CD4-positive, alpha-beta T cell treated with Interleukin-10 for 1 hour (primary cell): Measurements from ENCODE around the gene PSD.
"Not testable (repeated sequence)": the region's sequence is repeated elsewhere in the genome, so short reads cannot be mapped to it uniquely, and the experiment has no call there.

Experiments
- DNase-seq: peaks from one replicate; pipeline ENCODE4 v3.0.0-alpha.2; 2020

Gene PSD

DNA sequence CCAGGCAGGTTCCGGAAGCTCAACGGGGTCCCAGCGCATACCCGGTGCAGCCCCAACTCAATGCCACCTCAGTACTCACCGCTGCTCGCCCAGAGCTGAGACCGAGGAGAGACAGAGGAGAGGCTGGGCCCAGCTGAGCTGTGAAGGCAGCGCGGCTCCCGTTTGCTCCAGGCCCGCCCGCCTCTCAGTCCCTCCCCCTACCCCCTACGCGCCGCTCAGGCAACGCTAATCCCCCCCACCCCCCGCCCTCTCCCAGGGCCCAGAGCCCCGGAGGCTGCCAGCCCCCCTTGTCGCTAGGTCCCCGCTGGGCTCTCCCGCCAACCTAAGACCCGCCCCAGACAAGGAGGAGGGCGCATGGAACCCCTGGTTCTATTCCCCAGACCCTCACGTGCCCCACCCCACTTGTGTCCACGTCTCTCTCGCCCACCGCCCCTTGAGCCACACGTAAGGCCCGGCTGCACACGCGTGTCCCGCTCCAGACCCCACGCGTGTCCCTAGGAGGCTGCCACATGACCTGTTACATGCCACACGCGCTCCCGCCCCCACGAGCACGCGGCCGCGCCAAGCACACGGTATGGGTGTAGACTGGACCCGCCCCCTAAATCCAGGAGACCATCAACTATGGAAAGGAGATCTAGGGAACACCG lies at the start of gene PSD:
Gene PSD, minus strand, starts transcription at position 164 of the 647 bp plus-strand sequence. CDS start 1,747 bp downstream, outside the sequence.
- DNase-seq: no peak

DNA sequence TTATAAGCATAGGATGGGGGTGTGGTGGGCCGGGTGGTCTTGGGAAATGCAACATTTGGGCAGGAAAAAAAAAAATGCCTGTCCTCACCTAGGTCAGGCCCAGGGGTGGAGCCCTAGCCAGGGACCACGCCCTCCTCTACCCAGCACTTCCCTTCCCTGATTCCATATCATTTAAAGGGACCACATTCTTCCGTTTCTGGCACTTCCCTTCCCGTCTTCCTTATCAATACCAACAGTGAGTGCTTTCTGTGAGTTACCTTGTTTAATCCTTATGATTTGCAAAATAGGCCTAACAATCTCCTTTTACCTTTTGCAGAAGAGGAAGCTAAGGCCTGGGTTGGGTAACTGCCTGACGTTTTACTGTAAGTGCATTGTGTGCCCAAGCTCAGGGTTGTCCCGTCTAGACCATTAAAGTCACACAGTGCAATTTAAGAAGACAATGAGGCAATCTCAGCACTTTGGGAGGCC lies 49.4 kb upstream of the PSD start:
- no peak for DNase-seq

DNA sequence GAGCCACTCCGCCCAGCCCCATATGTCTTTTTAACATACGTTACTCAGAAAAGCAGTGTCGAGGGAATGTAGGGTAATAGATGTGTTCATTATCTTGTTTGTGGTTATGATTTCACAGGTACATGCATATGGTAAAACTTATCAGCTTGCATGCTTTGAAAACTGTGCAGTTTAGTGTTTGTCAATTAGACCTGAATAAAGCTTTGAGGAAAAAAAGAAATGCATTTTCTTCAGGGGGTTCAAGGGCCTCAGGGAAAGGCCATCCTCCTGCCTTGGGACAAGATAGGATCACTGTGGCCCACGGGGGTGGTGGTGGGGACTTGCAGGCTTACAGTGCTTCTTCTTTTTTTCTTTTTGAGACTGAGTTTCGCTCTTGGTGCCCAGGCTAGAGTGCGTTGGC lies 48.7 kb upstream of the PSD start:
- DNase-seq: no peak

DNA sequence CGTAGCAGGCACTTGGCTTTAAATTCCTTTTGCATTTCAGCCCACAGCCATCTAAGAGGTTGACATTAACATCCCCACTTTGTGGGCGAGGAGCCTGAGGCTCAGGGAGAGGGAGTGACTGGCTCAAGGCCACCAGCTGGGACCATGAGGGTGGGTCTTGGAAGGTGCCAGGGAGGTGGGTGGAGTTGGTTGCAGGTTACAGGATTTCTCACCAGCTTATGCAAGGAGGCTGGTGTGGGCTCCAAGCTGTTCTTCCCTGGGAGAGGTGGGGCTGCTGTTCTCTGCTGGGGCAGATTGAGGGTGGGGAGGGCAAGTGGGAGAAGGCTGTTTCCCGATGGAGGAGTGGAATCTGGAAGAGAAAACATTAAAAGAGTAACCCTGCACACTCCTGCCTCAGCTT lies 46.9 kb upstream of the PSD start:
- DNase-seq: no peak

DNA sequence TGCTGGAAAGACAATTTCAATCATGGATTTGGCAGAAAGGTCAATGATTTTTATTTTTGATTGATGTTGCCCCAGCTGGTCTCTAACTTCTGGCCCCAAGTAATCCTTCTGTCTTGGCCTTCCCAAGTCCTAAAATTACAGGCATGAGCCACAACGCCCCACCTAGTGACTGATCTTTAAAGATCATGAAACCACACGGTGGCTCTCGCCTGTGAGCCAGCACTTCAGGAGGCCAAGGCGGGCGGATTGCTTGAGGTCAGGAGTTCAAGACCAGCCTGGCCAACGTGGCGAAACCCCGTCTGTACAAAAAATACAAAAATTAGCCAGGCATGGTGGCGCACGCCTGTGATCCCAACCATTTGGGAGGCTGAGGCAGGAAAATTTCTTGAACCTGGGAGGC lies 45.4 kb upstream of the PSD start:
- no peak for DNase-seq

DNA sequence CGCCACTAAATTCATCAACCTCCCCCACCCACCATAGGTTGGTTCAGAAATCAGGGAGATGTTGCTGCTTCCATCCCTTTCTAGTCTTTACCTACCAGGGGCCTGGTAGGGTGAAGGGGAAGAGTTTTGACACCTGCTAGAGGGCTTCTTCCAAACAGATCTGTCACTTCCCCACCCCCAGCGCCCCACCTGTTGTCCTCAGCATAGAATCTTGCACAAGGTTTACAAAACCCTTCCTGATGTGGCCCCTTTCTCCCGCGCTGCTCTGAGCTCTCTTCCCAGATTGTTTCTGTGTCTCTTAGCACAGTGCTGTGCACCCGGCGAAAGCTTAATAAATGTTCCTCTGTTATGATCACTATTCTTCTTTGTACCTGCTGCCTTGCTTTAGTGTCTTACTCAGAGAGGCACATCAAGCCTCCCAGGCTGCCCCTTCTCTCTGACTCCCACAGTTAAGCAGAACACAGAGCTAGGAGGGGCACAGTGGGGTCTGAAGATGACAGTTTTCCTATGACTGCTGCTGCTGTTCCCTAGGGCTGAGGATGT lies 44.0 kb upstream of the PSD start:
- no peak for DNase-seq

DNA sequence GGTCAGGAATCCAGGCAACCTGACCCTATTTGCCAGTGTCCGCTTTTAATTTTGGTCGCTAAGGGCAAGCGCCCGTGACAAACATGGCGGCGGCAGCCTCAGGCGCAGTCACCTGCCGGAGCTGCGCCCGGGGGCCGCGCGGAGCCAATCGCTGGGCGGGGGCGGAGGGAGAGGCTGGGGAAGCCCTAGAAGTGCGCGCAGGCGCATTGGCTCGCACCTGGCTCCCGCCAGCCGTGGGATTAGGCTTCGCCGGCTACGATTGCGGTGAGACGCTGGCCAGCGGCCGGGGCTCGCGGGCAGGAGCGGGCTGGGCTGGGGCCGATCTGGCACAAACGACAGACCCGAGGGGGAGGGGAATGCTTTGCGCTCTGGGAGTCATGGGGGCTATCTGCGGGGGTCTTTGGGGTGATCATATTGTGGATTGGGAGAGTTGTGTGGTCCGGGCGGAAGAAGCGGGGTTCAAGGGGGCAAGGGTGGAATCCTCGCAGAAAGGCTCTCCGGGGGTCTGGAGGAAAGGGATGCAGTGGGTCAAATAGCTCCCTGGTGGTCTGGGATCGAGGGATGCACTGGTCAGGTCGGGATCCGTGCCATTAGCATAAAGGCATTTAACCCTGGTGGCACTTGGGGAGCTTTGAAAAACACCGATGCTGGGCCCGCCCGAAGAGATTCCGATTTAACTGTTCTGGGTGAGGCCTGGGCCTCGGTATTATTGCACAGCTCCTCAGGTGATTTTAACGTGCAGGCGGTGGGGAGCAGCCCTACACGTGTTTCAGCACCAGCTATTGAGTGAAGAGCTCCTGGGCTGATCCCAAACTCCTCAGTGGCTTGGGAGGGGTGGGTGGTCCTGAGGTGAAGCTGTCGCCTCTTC lies 42.8 kb upstream of the PSD start:
- peak; percentile 93 for DNase-seq

DNA sequence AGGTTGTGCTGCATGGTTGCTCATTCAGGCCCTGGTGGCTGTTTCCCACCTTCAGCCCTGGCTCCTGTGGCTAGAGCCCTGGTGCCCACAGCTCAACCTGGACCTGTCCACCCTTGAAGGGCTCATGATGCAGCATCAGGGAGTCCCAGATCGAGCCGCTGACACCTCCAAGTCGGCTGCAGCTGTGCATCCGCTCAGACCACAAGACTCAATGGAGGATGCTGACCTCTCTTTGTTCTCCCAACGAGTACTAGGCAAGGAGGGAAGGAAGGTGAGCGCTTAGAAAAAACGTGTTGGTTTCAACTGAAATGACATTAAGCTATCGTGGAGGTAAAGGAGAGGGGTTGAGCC lies 42.2 kb upstream of the PSD start:
- DNase-seq: no peak

DNA sequence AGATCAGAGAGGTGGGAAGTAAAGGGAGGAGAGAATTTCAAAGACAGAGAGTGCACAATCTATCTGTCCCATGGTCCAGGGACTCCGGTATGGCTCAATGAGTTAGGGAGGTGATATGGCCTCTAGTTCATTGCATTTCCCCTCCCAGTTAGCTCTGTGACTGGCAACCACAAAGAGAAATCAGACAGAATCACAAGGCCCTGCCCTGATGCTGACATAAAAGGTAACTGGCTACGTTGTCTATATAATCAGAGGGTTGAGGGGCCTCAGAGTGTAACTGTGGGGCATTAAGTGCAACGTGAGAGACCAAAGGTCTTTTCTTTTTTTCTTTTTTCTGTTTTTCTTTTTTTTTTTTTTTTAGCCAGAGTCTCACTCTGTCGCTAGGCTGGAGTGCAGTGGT lies 40.1 kb upstream of the PSD start:
- no peak for DNase-seq

DNA sequence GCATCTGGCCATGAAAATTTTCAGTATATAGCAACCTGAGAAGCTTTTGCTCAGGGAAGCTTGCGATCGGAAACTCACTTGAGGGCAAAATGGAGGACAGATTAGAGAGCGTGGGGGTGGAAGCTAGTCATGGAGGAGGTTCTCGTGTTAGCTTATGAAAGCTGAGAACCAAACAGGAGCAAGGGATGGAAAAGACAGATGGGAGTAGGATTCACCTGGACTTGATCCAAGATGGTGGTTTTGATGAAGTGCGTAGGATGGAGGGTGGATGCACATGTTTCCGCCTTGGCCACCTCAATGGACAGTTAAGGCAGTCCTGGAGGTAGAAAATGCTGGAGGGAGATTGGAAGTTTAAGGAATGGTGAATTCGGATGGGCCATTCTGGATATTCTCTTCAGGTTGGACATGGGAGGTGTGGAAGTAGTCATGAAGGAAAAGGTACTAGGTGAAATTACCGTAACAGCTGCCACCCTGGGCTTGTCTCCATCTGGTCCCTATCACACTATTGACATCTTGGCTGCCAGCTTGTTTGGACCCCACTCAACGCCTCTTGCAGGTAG lies 39.1 kb upstream of the PSD start:
- no peak for DNase-seq

DNA sequence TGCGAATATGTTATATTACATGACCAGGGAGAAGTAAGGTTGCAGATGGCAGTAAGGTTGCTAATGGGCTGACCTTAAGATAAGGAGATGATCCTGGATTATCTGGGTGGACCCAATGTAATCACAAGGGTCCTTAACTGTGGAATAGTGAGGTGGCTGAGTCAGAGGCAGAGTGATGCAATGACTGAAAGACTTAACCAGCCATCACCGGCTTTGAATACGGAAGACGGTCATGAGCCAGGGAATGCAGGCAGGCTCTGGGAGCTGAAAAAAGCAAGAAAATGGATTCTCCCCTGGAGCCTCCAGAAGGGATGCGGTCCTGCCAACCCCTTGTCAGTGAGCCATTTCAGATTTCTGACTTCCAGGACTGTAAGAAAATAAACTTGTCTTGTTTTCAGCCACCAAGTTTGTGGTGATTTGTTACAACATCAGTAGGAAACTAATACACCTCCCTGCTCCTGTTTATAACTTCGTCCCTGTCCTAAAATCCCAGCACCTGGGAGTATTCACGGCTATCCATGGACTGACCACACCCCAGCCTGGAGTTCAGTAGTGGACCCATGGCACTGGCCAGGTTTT lies 37.4 kb upstream of the PSD start:
- DNase-seq: no peak

DNA sequence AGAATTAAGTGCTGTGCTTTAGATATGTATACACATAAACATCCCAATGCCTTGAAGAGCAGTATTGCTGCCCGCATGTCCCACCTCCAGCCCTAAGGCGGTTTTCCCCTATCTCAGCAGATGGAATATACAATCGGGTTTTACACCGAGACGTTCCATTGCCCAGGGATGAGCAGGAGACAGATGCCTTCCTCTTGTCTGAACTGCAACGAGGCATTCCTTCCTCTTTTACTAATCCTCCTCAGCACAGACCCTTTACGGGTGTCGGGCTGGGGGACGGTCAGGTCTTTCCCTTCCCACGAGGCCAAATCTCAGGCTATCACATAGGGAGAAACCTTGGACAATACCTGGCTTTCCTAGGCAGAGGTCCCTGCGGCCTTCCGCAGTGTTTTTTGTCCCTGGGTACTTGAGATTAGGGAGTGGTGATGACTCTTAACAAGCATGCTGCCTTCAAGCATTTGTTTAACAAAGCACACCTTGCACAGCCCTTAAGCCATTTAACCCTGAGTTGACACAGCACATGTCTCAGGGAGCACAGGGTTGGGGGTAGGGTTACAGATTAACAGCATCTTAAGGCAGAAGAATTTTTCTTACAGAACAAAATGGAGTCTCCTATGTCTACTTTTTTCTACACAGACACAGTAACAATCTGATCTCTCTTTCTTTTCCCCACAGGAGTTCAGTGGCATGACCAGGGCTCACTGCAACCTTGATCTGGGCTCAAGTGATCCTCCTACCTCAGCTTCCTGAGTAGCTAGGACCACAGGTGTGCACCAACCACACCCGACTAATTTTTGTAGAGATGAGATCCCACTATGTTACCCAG lies 36.3 kb upstream of the PSD start:
- DNase-seq: not testable (repeated sequence)

DNA sequence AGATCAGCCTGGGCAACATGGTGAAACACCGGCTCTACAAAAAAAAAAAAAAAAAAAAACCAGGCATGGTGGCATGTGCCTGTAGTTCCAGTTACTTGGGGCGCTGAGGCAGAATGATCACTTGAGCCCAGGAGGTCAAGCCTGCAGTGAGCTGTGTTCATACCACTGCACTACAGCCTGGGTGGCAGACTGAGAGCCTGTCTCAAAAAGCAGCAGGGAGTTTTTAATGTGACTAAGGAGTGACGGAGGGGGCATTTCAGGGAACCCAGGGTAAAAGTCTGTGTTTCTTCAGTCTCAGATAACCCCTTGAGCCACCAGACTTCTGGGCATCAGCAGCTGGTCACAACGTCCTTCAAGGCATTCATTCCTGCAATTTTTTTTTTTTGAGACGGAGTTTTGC lies 34.9 kb upstream of the PSD start:
- no peak for DNase-seq

DNA sequence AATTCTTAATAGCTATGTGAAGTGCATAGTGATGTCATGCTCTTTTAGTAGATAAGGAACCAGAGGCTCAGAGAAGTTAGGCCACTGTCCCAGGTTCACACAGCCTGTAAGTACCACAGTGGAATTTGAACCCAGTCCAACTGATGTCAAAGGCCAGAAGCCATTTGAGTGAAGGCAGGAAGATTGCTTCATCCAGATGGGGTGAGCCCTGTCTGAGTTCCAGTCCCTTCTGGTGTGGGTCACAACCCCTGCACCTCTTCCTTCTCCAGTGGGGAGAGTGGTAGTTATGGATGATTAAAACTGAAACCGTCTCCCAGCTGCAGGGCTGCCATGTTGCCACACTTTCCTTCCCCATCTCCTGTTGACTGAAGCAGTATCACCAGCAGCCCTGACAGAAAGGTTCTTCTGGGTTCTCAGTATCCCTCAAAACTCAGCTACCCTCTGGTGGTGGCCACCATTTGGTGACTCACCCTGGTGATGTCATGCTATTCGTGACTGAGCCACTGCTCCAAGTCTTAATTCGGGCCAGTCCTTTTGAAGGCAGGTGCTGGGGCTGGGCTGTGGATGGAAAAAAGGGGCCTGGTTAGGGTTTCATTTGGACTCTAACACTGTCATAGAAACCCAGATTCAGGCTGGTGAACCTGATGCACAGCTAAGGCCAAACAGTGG lies 34.2 kb upstream of the PSD start:
- peak; percentile 39 for DNase-seq

DNA sequence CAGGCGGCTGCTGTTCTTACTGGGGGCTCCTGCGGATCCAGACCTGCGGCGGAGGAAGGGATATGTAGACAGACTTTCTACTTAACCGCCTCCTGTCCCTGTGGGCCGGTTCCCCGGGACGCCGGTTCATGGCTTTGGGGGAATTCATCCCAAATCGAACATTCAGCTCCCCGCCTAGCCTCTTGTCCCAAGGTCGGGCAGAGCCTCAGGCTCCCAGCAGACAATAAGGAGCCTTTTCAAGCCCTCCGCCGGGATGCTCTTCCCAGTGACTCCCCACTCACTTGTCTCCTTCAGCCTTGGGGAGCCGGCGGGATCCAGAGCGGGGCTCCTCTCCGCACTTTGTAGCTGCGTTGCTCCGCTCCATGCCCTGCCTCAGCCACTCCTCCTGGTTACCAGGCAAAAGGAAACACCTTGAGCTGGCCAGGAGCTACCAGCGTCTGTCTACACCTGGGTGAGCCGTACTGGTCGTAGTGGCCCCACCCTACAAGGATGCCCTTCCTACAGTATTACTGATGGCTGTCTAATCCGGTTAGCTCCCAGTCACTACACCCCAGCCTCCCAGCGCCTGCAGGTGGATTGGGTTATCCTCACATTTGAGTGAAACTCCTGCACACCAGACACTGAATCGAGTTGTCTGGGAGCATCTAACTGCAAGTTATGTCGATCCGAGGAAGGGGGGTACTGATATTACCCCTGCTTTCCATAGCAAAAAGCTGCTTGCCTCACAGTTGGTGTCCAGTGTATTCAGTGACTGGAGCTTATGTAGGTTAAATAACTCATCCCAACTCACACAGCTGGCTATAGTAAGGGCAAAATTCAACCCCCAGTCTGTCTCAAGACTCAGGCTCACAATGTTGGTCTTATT lies 32.8 kb upstream of the PSD start, which contains the start of gene C10orf95:
Gene C10orf95, minus strand, starts transcription at position 439 of the 865 bp plus-strand sequence. CDS start 450 bp downstream, outside the sequence.
- no peak for DNase-seq

DNA sequence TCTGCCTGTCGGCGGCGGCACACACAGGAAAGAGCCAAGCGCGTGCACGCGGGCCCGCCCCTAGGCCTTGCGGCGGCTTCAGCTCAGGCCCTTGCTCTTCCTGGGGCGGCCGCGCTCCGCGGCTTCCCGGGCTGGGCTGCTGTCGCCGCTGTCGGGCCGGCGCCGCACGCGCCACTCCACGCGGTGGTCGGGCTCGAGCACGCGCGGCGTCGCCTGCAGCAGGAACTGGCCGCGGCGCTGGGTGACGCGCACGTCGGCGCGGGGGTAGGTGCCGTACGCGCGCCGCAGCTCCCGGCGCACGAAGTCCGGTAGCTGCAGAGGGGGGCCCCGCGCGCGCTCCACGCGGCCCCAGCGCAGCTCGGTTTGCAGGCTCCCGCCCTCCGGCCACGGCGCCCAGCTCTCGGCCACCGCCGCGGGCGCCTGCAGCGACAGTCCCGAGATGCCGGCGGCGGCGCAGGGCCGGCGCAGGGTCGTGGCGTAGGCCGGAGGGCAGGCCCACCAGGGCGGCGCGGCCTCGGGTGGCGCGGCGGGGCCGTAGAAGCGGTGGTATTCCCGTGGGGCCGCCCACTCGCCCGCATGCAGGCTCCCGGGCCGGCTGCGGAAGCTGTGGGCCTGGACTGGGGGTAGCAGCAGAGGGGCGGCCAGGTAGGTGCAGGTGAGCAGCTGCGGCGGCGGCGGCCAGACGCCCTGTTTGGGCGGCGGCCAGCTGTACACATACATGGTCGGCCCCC lies 32.0 kb upstream of the PSD start:
- DNase-seq: peak; percentile 93

DNA sequence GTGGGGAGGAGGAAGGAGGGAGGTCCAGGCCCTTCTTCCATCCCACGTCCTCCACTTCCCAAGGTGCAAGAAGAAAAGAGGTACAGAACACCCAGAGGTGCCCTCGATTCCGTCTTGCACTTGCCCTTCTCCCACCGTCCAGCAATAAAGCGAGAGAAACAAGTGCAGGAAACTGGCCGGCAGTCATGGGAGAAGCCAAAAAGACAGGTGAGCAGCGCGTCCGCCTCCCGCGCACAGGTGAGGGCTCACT lies 31.5 kb upstream of the PSD start:
- DNase-seq: no peak

DNA sequence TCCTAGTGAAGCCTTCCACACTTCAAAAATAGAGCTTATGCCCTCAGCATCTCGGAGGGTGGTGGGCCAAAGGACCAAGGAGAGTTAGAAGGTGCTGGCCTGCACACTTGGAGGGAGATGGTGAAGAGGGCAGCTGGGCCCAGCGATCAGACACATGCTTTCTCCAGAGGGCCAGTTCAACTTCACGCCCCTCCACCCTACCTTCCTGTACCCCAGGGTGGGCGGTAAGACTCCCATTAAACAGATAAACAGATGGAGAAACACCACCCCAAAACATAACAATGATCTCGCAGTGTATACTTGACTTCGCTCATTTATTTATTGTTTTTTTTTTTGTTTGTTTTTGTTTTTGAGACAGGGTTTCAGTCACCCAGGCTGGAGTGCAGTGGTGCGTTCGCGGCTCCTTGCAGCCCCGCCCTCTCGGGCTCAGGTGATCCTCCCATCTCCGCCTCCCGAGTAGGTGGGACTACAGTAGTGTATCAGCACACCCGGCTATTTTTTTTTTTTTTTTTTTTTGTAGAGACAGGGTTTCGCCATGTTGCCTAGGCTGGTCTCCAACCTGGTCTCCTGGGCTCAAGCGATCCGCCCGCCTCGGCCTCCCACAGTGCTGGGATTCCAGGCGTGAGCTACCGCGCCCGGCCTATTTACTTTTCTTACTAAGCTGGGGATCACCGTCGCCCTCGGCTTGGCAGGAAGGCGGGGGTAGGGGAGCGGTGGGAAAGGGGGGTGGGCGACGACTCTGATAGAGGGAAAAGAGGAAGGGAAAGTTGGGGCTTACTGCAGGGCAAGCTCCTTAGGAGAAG lies 30.9 kb upstream of the PSD start:
- DNase-seq: peak; percentile 92

DNA sequence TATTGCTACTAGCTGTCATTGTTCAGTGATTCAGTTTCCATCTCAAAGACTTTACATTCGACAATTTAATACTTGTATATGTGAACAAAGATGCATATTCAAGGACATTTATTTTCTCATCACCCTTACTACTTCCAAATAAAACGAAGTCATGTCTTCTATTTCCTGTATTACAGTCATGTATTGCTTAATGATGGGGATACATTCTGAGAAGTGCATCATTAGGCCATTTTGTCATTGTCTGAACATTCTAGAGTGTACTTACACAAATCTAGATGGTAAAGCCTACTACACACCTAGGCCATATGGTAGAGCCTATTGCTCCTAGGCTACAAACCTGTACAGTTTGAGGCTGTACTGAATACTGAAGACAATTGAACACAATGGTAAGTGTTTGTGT lies 26.3 kb upstream of the PSD start:
- DNase-seq: no peak

DNA sequence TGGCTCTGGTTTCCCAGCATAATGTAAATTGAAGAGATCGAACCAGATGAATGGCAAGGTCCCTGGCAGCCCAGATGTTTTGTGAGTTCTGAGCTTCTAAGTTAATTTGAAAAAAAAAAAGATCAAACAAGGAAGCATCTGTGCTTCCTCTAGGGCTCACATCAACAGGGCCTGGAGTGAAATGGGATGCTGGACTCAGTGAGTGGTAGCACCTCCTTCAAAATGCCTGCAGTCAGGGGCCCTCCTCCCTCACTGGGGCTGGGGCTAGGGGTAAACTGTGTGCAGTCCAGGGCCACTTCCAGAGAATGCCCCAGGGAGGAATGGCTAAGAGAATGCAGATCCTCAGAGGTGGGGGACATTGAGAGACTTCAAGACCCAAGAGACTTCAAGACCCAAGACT lies 19.8 kb upstream of the PSD start:
- no peak for DNase-seq
